ENCODE results near the gene SSBP4.

GRCh38 chr19:18390065-18390907, 28.9 kb upstream of the SSBP4 start:
- TF ChIP-seq, protein P1, sequence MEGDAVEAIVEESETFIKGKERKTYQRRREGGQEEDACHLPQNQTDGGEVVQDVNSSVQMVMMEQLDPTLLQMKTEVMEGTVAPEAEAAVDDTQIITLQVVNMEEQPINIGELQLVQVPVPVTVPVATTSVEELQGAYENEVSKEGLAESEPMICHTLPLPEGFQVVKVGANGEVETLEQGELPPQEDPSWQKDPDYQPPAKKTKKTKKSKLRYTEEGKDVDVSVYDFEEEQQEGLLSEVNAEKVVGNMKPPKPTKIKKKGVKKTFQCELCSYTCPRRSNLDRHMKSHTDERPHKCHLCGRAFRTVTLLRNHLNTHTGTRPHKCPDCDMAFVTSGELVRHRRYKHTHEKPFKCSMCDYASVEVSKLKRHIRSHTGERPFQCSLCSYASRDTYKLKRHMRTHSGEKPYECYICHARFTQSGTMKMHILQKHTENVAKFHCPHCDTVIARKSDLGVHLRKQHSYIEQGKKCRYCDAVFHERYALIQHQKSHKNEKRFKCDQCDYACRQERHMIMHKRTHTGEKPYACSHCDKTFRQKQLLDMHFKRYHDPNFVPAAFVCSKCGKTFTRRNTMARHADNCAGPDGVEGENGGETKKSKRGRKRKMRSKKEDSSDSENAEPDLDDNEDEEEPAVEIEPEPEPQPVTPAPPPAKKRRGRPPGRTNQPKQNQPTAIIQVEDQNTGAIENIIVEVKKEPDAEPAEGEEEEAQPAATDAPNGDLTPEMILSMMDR (IDR thresholded peaks at IDR 0.05): no peak
- no peak for TF ChIP-seq POLR2A (IDR thresholded peaks at IDR 0.05)

Data from lower leg skin (tissue), 3 donors.